Measurements from ENCODE around the gene ABLIM2. TPM values are rescaled to one million over a fixed set of nuclear protein-coding genes. Genes with fewer than 3 reads are reported as not detected.
A peak's percentile ranks its signal among the peaks of the same experiment; 100 is the strongest.

ABLIM2 gene
- polyA plus RNA-seq, 3 donors: 0.21 TPM; not detected in 2

DNA sequence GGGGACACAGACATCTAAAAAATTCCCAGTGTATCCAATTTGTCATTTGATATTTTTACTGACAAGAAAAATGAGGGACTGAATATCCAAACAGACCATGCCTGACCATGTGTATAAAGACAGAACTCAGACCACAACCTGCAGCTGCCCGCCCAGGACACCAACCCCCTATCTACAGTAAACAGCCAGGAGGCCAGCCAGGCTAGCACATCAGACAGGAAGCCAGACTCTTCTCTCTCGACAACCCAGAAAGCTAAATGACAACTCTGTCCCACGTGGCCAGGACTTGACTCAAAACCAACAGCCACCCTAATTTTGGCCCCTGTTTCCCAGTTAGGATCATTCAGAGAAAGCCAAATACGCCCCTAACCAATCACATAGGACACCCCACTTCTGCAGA is 234.0 kb downstream of the ABLIM2 start:
- H3K27ac Mint-ChIP-seq: peak overlapping the region in 1 of 7 donors; percentile 48
- TF ChIP-seq, protein P1, sequence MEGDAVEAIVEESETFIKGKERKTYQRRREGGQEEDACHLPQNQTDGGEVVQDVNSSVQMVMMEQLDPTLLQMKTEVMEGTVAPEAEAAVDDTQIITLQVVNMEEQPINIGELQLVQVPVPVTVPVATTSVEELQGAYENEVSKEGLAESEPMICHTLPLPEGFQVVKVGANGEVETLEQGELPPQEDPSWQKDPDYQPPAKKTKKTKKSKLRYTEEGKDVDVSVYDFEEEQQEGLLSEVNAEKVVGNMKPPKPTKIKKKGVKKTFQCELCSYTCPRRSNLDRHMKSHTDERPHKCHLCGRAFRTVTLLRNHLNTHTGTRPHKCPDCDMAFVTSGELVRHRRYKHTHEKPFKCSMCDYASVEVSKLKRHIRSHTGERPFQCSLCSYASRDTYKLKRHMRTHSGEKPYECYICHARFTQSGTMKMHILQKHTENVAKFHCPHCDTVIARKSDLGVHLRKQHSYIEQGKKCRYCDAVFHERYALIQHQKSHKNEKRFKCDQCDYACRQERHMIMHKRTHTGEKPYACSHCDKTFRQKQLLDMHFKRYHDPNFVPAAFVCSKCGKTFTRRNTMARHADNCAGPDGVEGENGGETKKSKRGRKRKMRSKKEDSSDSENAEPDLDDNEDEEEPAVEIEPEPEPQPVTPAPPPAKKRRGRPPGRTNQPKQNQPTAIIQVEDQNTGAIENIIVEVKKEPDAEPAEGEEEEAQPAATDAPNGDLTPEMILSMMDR (IDR thresholded peaks at IDR 0.05): no peak

DNA sequence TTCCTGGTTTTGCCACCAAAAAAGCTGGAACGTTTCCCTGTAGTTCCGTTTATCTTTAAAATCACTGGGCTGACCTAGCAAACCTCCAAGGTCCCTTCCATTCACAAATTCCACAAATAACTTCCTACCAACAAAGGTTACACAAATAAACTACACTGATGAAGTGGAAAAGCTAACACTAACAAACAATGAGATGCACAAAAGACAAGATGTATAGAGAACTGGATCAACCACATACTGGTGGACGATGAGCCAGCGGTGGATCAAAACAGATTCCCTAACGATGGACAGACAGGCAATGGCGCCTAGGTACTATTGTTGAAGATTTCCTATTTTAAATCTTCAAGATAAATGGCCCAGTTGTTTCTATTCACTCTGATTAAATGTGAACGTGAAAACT is 234.4 kb downstream of the ABLIM2 start:
- H2AFZ ChIP-seq (ENCODE audit: insufficient read depth, low read depth, low read length, poor library complexity, severe bottlenecking): no peak overlapping the region
- H4K20me1 ChIP-seq (ENCODE audit: insufficient read depth, low read length): no peaks in the 10 kb centered on the region
- no peak overlapping the region for H3K4me2 ChIP-seq (replicated peaks; ENCODE audit: extremely low read depth, low read length, poor library complexity, severe bottlenecking)
- peaks cover 0 to 5% (median 0%) of the 10 kb centered on the region in 7 donors for H3K9me3 Mint-ChIP-seq
- H3K27me3 Mint-ChIP-seq (ENCODE audit: low read depth in 3 of 3): peaks cover 10 to 15% (median 13%) of the 10 kb centered on the region in 3 donors
- intact Hi-C loops (cut with micrococcal nuclease): no loop called here
- no peak overlapping the region for H3K27ac ChIP-seq (ENCODE audit: low read depth in 1 of 2, low read length in 2 of 2)
- TF ChIP-seq, protein P1 (IDR thresholded peaks at IDR 0.05): no peak
- no peak overlapping the region for H3K9ac ChIP-seq (ENCODE audit: insufficient read depth, low read length, poor library complexity, severe bottlenecking)
- DNase-seq: no peak
- H3K4me3 ChIP-seq (replicated peaks in 1 of 3; ENCODE audit: low read depth in 2 of 3, low read length in 3 of 3): no peak overlapping the region
- no peaks in the 10 kb centered on the region for H3K27me3 ChIP-seq (ENCODE audit: control insufficient read depth in 2 of 2, insufficient read depth in 2 of 2, low read length in 2 of 2)
- H3K27ac Mint-ChIP-seq: no peak overlapping the region
- no peaks in the 10 kb centered on the region for H3K36me3 Mint-ChIP-seq
- H3K4me1 ChIP-seq (ENCODE audit: control insufficient read depth in 1 of 2, insufficient read depth in 2 of 2, low read length in 2 of 2): no peaks in the 10 kb centered on the region
- no peak overlapping the region for H3K4me3 Mint-ChIP-seq
- H3K36me3 ChIP-seq (replicated peaks in 1 of 2; ENCODE audit: control insufficient read depth in 1 of 2, insufficient read depth in 2 of 2, low read length in 2 of 2): no peaks in the 10 kb centered on the region
- no peaks in the 10 kb centered on the region for H3K4me1 Mint-ChIP-seq
- 93% methylated on average over 3 of the region's 7 CpGs for WGBS (ENCODE audit: insufficient coverage)
- no peaks in the 10 kb centered on the region for H3K9me3 ChIP-seq (replicated peaks in 1 of 2; ENCODE audit: control insufficient read depth in 1 of 2, insufficient read depth in 1 of 2, low read length in 2 of 2)
- H3K79me2 ChIP-seq (ENCODE audit: insufficient read depth, low read length): no peaks in the 10 kb centered on the region

More for the DNA sequence above, 234.0 kb downstream of the ABLIM2 start:
- peaks cover 12 to 19% (median 16%) of the 10 kb centered on the region in 3 donors for H3K27me3 Mint-ChIP-seq (ENCODE audit: low read depth in 3 of 3)
- H3K4me3 Mint-ChIP-seq: no peak overlapping the region
- Histone ChIP-seq H3K4me3 (replicated peaks in 1 of 3; ENCODE audit: low read depth in 2 of 3, low read length in 3 of 3) (no peak overlapping the region), H3K4me1 (ENCODE audit: control insufficient read depth in 1 of 2, insufficient read depth in 2 of 2, low read length in 2 of 2) (no peaks in the 10 kb centered on the region), H3K27ac (ENCODE audit: low read depth in 1 of 2, low read length in 2 of 2) (no peak overlapping the region), H4K20me1 (ENCODE audit: insufficient read depth, low read length) (no peaks in the 10 kb centered on the region), H3K9me3 (replicated peaks in 1 of 2; ENCODE audit: control insufficient read depth in 1 of 2, insufficient read depth in 1 of 2, low read length in 2 of 2) (no peaks in the 10 kb centered on the region), H2AFZ (ENCODE audit: insufficient read depth, low read depth, low read length, poor library complexity, severe bottlenecking) (no peak overlapping the region), H3K36me3 (replicated peaks in 1 of 2; ENCODE audit: control insufficient read depth in 1 of 2, insufficient read depth in 2 of 2, low read length in 2 of 2) (no peaks in the 10 kb centered on the region), H3K27me3 (ENCODE audit: control insufficient read depth in 2 of 2, insufficient read depth in 2 of 2, low read length in 2 of 2) (no peaks in the 10 kb centered on the region), H3K4me2 (replicated peaks; ENCODE audit: extremely low read depth, low read length, poor library complexity, severe bottlenecking) (no peak overlapping the region), H3K9ac (ENCODE audit: insufficient read depth, low read length, poor library complexity, severe bottlenecking) (no peak overlapping the region), H3K79me2 (ENCODE audit: insufficient read depth, low read length) (no peaks in the 10 kb centered on the region)
- no peak for DNase-seq
- intact Hi-C loops (cut with micrococcal nuclease): no loop called here
- H3K36me3 Mint-ChIP-seq: no peaks in the 10 kb centered on the region
- 81% methylated on average over 4 of the region's 4 CpGs for WGBS (ENCODE audit: insufficient coverage)
- H3K4me1 Mint-ChIP-seq: peaks cover 2% of the 10 kb centered on the region
- peaks cover 0 to 5% (median 0%) of the 10 kb centered on the region in 7 donors for H3K9me3 Mint-ChIP-seq
